Uterus (tissue), 2 donors: ENCODE results near the gene RABGGTA.

ENCODE experiments used
- CTCF ChIP-seq, 4 experiments: fragments of 200-600 bp in 2 of 4; fragments of 450-650 bp in 2 of 4; sonication (generic) in 2 of 4; IDR thresholded peaks; one replicate each; pipeline ENCODE4 v1.5.1; 2016 to 2019; ENCODE audit warnings: antibody characterized with exemption in 4 of 4, mild to moderate bottlenecking in 2 of 4, moderate library complexity in 1 of 4
- POLR2A ChIP-seq, 2 donors: fragments of 450-650 bp; IDR thresholded peaks; one replicate each; pipeline ENCODE4 v1.6.1; 2016; ENCODE audit warnings: antibody characterized with exemption in 2 of 2, mild to moderate bottlenecking in 1 of 2, moderate library complexity in 1 of 2

GRCh38 chr14:24277071-24277470 lies 5.7 kb upstream of the RABGGTA start:
- TF ChIP-seq CTCF (IDR thresholded peaks at IDR 0.05), result no peak
- TF ChIP-seq POLR2A (IDR thresholded peaks at IDR 0.05), result no peak
